ENCODE data around the gene SLC12A7. TPM values are rescaled to one million over a fixed set of nuclear protein-coding genes. Genes with fewer than 3 reads are reported as not detected.
A peak's percentile ranks its signal among the peaks of the same experiment; 100 is the strongest.

The SLC12A7 gene
- total RNA-seq, 1 experiment from 2014 or later = 28.1 TPM

DNA sequence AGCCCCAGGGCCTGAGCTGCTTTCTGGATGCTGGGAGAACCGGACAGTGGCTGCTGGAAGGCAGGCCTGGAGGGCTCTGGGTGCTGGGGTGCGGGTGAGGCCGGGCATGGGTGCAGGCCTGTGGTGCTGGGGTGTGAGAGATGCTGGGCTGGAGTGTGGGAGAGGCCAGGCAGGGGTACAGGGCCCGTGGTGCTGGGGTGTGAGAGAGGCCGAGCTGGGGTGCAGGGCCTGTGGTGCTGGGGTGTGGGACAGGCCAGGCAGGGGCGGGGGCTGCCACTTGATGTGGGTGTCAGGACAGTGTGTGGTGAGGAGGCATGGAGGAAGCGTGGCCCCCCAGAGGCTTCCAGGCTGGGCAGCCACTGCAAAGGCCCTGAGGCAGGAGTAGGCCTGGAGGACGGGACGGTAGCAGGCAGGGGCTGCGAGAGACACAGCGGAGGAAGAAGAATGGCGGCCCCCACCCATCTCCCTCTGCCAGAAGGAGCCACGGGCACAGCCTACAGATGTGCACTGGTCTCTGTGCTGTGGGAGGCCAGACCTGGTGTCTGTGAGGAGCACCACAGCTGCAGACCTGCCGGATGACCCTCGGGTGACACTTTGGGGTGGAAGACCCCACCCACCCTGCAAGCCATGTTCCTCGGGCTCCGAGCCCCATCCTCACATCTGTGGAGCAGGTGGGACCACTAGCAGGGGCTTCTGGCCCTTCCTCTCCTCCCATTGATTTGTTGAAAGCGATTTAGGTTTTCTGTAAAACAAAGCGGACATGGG lies 94.0 kb downstream of the SLC12A7 start:
- Mint-ChIP-seq H3K27me3 (ENCODE audit: low read depth) (no peaks in the 10 kb centered on the region), H3K27ac (peak overlapping the region; percentile 68; the same call in 1 of the 2 replicates), H3K4me1 (peaks cover 4% of the 10 kb centered on the region; the same call in 1 of the 2 replicates), H3K36me3 (no peaks in the 10 kb centered on the region), H3K9me3 (no peaks in the 10 kb centered on the region), H3K4me3 (no peak overlapping the region)
- DNase-seq (ENCODE audit: low spot score) (no peak), ATAC-seq (no peak)
- POLR2A ChIA-PET = no interaction called here
- CTCF ChIA-PET = interaction anchor here (1.0 kb wide), 2 partner anchors 35 to 72 kb away, joined by 3 to 5 read pairs; no protein-coding TSS in a partner anchor
- no peak for TF ChIP-seq OVOL2 (CRISPR knock-in tag; IDR thresholded peaks at IDR 0.05; ENCODE audit: borderline replicate concordance)
- TF ChIP-seq ATF6 (CRISPR knock-in tag; IDR thresholded peaks at IDR 0.05) = no peak
- TF ChIP-seq, protein P1, sequence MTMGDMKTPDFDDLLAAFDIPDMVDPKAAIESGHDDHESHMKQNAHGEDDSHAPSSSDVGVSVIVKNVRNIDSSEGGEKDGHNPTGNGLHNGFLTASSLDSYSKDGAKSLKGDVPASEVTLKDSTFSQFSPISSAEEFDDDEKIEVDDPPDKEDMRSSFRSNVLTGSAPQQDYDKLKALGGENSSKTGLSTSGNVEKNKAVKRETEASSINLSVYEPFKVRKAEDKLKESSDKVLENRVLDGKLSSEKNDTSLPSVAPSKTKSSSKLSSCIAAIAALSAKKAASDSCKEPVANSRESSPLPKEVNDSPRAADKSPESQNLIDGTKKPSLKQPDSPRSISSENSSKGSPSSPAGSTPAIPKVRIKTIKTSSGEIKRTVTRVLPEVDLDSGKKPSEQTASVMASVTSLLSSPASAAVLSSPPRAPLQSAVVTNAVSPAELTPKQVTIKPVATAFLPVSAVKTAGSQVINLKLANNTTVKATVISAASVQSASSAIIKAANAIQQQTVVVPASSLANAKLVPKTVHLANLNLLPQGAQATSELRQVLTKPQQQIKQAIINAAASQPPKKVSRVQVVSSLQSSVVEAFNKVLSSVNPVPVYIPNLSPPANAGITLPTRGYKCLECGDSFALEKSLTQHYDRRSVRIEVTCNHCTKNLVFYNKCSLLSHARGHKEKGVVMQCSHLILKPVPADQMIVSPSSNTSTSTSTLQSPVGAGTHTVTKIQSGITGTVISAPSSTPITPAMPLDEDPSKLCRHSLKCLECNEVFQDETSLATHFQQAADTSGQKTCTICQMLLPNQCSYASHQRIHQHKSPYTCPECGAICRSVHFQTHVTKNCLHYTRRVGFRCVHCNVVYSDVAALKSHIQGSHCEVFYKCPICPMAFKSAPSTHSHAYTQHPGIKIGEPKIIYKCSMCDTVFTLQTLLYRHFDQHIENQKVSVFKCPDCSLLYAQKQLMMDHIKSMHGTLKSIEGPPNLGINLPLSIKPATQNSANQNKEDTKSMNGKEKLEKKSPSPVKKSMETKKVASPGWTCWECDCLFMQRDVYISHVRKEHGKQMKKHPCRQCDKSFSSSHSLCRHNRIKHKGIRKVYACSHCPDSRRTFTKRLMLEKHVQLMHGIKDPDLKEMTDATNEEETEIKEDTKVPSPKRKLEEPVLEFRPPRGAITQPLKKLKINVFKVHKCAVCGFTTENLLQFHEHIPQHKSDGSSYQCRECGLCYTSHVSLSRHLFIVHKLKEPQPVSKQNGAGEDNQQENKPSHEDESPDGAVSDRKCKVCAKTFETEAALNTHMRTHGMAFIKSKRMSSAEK (CRISPR knock-in tag; IDR thresholded peaks at IDR 0.05; ENCODE audit: borderline replicate concordance) = no peak
- no peak for TF ChIP-seq ZNF121 (CRISPR knock-in tag; IDR thresholded peaks at IDR 0.05)
- TF ChIP-seq GABPB1 (CRISPR knock-in tag; IDR thresholded peaks at IDR 0.05) = no peak
- no peak for TF ChIP-seq SP1 (CRISPR knock-in tag; conservative IDR thresholded peaks at IDR 0.05)
- no peak for TF ChIP-seq MYBL2 (CRISPR knock-in tag; IDR thresholded peaks at IDR 0.05)
- no peak for TF ChIP-seq MXD4 (CRISPR knock-in tag; IDR thresholded peaks at IDR 0.05; ENCODE audit: borderline replicate concordance)
- TF ChIP-seq, protein P2, sequence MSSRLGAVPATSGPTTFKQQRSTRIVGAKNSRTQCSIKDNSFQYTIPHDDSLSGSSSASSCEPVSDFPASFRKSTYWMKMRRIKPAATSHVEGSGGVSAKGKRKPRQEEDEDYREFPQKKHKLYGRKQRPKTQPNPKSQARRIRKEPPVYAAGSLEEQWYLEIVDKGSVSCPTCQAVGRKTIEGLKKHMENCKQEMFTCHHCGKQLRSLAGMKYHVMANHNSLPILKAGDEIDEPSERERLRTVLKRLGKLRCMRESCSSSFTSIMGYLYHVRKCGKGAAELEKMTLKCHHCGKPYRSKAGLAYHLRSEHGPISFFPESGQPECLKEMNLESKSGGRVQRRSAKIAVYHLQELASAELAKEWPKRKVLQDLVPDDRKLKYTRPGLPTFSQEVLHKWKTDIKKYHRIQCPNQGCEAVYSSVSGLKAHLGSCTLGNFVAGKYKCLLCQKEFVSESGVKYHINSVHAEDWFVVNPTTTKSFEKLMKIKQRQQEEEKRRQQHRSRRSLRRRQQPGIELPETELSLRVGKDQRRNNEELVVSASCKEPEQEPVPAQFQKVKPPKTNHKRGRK (CRISPR knock-in tag; IDR thresholded peaks at IDR 0.05; ENCODE audit: borderline replicate concordance) = no peak
- no peak for TF ChIP-seq FOXP1 (CRISPR knock-in tag; IDR thresholded peaks at IDR 0.05; ENCODE audit: borderline replicate concordance)

GRCh38 chr5:1017056-1017455 lies 94.8 kb downstream of the SLC12A7 start:
- DNase-seq (ENCODE audit: low spot score) = no peak
- ChIA-PET CTCF (interaction anchor here (1.2 kb wide), 1 partner anchor 35 kb away, joined by 3 read pairs; no protein-coding TSS in a partner anchor), POLR2A (no interaction called here)
- TF ChIP-seq SP1 (CRISPR knock-in tag; conservative IDR thresholded peaks at IDR 0.05) = no peak
- Mint-ChIP-seq H3K9me3 (no peaks in the 10 kb centered on the region), H3K27me3 (ENCODE audit: low read depth) (no peaks in the 10 kb centered on the region), H3K4me3 (no peak overlapping the region), H3K27ac (no peak overlapping the region), H3K4me1 (peaks cover 4% of the 10 kb centered on the region; the same call in 1 of the 2 replicates), H3K36me3 (no peaks in the 10 kb centered on the region)
- no peak for ATAC-seq

DNA sequence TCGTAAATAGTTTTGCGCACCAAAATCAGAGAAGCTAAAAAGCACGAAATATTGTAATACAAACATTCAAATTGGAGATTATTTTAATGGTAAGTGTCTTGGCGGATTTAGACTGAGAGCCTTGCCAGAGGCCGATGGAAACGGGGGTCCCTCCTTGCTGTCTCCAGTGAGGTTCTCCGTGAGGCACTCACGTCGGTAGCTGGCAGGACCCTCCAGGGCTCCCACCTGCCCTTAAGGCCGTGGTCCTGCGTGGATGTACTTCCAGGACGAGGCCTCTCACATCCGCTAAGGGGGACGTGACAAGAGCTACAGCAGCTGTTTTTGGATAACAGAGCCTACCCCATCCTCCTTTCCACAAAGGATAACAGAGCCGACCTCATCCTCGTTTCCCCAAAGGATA lies 95.4 kb downstream of the SLC12A7 start:
- H3K27me3 Mint-ChIP-seq (ENCODE audit: low read depth) = no peaks in the 10 kb centered on the region
- H3K36me3 Mint-ChIP-seq = no peaks in the 10 kb centered on the region
- H3K4me3 Mint-ChIP-seq = no peak overlapping the region
- DNase-seq (ENCODE audit: low spot score) (no peak), ATAC-seq (no peak)
- ChIA-PET CTCF (interaction anchor here (1.1 to 1.2 kb wide), 2 partner anchors 9 to 35 kb away, joined by 3 read pairs; no protein-coding TSS in a partner anchor), POLR2A (no interaction called here)
- no peak overlapping the region for H3K27ac Mint-ChIP-seq
- H3K9me3 Mint-ChIP-seq = no peaks in the 10 kb centered on the region
- H3K4me1 Mint-ChIP-seq = peaks cover 6% of the 10 kb centered on the region
- no peak for TF ChIP-seq NR2C2 (CRISPR knock-in tag; IDR thresholded peaks at IDR 0.05)
- TF ChIP-seq JUN (CRISPR knock-in tag; IDR thresholded peaks at IDR 0.05) = no peak
- TF ChIP-seq, protein P3, sequence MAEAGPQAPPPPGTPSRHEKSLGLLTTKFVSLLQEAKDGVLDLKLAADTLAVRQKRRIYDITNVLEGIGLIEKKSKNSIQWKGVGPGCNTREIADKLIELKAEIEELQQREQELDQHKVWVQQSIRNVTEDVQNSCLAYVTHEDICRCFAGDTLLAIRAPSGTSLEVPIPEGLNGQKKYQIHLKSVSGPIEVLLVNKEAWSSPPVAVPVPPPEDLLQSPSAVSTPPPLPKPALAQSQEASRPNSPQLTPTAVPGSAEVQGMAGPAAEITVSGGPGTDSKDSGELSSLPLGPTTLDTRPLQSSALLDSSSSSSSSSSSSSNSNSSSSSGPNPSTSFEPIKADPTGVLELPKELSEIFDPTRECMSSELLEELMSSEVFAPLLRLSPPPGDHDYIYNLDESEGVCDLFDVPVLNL (CRISPR knock-in tag; IDR thresholded peaks at IDR 0.05; ENCODE audit: borderline replicate concordance, low read depth) = no peak
- TF ChIP-seq SMAD4 (CRISPR knock-in tag; IDR thresholded peaks at IDR 0.05) = no peak
- no peak for TF ChIP-seq FOXP1 (CRISPR knock-in tag; IDR thresholded peaks at IDR 0.05; ENCODE audit: borderline replicate concordance)
- TF ChIP-seq ARID4B (CRISPR knock-in tag; IDR thresholded peaks at IDR 0.05; ENCODE audit: borderline replicate concordance) = no peak
- TF ChIP-seq SP1 (CRISPR knock-in tag; conservative IDR thresholded peaks at IDR 0.05) = no peak
- no peak for TF ChIP-seq ATF3 (CRISPR knock-in tag; conservative IDR thresholded peaks at IDR 0.05)
